ENCODE measurements around the gene HOXD12.

The HOXD12 gene, protein sequence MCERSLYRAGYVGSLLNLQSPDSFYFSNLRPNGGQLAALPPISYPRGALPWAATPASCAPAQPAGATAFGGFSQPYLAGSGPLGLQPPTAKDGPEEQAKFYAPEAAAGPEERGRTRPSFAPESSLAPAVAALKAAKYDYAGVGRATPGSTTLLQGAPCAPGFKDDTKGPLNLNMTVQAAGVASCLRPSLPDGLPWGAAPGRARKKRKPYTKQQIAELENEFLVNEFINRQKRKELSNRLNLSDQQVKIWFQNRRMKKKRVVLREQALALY

DNA sequence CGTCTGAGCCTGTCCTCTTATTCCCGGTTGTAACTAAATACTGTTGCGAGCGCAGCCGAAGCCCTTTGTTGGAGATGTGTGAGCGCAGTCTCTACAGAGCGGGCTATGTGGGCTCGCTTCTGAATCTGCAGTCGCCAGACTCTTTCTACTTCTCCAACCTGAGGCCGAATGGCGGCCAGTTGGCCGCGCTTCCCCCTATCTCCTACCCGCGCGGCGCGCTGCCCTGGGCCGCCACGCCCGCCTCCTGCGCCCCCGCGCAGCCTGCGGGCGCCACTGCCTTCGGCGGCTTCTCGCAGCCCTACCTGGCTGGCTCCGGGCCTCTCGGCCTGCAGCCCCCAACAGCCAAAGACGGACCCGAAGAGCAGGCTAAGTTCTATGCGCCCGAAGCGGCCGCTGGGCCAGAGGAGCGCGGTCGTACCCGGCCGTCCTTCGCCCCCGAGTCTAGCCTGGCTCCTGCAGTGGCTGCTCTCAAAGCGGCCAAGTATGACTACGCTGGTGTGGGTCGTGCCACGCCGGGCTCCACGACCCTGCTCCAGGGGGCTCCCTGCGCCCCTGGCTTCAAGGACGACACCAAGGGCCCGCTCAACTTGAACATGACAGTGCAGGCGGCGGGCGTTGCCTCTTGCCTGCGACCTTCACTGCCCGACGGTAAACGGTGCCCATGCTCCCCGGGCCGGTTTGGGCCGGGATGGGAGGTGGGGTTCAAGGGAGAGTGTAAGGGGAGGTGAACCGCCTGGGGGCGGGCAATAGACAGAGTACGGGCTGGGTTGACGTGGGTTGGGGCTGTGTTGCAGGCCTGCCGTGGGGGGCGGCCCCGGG lies at the start of gene HOXD12:
TSS of gene HOXD12 (plus strand) at position 68 of the 819 bp plus-strand sequence. CDS start at position 75, 7 bp downstream.
- in situ Hi-C loops (cut with MboI; ENCODE audit: low pct_unique_long_range_greater_than_20kb, low sequenced_read_pairs): loop anchor here (25.0 kb wide), 2 partner anchors 413 to 738 kb away; no protein-coding TSS in a partner anchor
- no peak for DNase-seq

DNA sequence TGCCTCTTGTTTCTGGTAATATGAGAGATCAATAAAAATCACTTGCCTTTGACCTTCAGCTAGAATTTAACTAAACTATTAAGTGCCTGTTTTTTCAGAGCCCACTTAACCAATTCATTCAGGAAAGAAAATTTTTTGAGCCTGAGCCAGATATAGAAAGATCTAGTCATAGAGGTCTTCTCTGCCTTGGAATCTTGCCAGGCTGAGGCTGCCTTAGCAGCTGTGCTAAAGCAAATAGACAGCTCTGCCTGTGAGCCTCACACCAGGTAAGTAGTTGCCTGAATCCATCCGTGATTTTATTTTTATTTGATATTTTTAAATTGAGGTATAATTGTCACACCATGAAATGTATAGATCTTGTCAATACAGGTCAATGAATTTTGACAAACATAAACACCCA lies 43.2 kb upstream of the HOXD12 start:
- DNase-seq: no peak
- in situ Hi-C loops (cut with MboI; ENCODE audit: low pct_unique_long_range_greater_than_20kb, low sequenced_read_pairs): no loop called here

DNA sequence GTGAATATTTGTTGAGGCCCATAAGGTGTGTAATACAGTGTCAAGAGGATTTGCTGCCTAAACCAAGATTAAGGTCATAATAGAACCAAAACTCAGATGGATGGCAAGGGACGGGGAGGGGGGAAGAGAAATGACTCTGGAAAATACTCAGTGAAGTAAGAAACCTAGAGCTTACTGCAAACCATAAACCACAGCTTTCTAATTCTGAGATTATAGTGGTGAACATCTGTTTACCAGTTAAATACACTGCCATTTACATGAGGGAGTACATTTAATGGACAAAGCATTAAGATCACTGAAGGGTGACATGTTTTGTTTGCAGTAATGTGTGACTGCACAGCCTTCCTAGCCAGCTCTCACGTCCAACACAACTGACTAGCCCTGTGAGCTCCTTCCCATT lies 35.6 kb upstream of the HOXD12 start:
- in situ Hi-C loops (cut with MboI; ENCODE audit: low pct_unique_long_range_greater_than_20kb, low sequenced_read_pairs): no loop called here
- DNase-seq: no peak

DNA sequence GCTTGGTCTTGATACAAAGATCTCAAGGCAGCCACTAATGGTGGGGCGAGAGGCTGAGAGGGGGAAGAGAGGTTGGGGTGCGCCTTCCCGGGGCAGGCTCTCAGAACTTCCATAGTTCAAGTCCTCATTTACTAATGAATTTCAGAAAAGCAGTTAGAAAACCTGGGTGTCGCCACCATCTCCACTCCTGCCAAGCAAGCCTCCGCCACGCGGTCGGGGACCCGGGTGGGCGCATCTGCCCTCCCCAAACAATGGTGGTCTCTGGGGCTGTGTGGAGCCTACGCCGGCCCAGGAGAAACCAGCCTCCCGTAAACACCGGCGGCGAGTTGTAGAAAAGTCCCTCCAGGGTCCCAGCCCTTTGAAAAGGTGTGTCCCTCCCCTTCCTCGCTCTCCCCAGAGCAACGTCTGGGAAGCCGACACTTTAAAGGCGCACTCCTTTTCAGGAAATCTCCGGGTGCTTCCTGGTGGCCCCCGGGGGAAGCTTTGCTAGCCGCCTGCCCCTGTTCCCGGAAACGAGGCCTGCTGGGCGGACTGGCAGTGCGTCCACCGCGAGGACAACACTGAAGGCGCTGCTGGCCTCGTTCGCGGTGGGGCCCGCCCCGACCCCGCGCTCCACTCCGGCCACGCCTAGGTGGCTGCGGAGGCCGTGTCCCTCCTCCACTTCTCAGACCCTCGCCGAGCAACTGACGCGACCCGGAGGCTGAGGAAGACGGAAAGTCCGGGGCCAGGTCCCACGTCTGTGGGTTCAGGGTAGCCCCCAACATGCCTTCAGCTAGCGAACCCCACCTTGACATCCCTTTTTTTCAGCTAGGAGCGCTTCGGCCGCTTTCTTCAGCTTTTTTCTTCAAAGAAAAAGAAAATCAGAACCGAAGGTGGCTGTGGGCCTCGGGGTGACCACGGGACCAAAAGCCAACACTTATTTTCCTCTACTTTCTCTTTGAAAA lies 32.7 kb upstream of the HOXD12 start:
- DNase-seq: no peak
- in situ Hi-C loops (cut with MboI; ENCODE audit: low pct_unique_long_range_greater_than_20kb, low sequenced_read_pairs): no loop called here

DNA sequence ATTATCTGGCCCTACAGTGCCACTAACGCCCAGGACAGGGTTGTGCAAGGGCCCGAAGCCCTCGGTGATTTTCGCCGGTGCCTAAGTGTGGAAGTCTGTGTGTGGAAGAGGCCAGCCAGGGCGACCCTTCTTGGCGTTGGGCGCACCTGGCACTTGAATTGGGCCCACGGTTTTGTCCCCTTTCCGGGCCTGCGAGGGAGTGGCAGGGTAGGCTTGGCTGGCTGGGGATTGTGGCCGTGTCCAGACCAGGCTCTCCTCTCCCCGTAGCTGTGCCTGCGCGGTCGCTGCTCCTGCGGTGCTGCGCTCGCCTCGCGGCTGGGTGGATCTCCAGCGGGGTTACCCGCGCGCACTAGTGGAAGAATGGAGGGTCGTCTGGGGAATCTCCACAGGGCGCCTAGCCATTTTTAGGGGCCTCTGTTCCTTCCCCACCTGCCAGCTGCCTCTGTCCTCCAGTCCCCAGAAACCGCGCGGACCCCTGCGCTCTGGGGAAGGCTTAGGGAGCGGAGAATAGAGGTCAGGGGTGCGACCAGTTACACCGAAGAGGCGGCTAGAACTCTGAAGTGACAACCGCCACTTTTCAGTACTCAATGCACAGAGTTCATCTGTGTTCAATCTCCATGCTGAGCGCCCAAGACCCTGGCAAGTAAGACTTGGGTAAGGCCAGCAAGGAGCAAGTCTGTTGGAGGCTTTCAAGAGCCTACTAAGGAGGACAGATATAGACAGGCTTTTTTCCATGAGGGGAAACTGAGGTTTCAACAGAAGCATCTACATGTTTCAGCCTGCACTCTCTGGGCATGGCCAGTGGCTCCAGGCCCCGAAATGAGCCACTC lies 31.8 kb upstream of the HOXD12 start:
- in situ Hi-C loops (cut with MboI; ENCODE audit: low pct_unique_long_range_greater_than_20kb, low sequenced_read_pairs): no loop called here
- DNase-seq: no peak

DNA sequence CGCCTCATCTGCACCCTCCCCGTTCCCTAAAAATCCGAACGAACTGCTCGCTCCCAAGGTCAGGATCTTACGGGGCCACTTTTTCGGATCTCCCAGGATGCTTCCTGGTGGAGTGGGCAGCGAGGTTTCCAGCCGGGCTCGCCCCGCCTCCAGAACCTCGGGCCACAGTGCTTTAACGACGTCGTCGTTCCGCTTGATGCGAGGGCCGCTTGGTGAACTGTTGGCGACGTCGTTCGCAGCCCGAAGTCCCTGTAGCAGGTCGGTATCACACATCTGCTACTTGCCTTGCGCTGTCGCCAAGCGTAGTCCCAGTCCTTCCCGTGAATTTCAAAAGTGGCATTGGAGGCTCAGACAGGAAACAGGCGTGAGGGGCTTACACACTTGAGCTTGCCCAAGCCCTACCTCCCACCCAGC lies 31.2 kb upstream of the HOXD12 start:
- in situ Hi-C loops (cut with MboI; ENCODE audit: low pct_unique_long_range_greater_than_20kb, low sequenced_read_pairs): no loop called here
- DNase-seq: no peak

DNA sequence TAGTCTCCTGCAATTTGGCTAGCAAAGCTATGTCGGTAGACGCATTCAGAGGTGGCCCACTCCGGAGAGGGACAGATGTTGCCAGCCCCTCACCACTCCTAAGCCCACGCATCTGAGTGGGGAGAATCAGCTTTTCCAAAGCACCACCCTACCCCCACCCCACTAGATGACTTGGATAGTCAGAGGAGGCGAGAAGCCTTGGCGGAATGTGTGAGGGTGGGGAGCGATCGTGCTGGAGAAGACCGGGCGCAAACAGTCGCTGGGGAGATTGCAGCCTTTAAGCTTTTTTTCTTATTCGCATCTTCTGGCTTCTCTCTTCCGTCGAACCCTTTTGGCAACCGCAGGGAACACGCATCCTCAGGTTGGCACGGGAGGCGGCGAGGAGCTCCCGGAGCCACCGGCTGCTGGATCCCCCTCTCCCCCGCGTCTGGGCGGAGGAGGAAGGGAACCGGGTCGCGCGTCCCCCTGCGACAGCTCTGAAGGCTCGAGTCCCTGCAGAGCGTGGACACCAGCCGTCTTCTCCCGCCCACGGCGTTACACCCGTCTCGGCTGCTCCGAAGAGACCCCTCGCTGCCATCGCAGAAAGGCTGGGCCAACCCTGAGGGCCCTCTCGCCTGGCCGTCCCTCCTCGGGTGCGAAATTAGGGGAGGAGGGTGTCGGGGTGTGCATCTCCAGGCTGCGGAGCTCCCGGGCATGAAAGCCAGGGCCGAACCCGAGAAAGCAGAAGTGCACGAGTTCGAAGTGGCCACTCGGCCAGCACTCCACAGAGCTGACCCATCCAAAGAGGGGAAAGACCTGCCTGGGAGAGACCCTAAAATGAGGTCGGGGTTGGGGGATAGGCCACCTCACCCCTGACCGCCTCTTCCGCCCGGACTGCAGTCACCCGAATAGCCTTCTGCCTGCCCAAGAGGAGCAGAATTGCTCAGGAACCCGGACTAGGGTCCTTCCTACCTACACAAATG lies 28.0 kb upstream of the HOXD12 start:
- no peak for DNase-seq
- in situ Hi-C loops (cut with MboI; ENCODE audit: low pct_unique_long_range_greater_than_20kb, low sequenced_read_pairs): no loop called here

DNA sequence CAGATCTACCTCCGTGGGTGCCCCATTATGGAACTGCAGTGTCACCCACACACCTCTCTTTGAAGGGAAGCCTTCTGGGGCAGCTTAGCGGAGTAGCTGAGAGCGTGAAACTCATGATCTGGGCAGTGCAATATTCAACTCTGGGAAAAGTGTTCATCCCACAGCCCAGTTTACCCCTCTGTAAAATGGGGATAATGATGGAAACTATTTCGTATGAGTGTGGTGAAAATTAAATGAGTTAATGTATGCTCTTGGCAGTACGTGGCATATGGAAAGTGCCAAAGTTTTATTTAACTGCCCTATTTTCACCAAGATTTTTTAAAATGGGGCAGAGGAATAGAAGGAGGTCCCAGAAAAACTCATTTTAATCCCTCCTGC lies 27.3 kb upstream of the HOXD12 start:
- in situ Hi-C loops (cut with MboI; ENCODE audit: low pct_unique_long_range_greater_than_20kb, low sequenced_read_pairs): no loop called here
- DNase-seq: no peak

DNA sequence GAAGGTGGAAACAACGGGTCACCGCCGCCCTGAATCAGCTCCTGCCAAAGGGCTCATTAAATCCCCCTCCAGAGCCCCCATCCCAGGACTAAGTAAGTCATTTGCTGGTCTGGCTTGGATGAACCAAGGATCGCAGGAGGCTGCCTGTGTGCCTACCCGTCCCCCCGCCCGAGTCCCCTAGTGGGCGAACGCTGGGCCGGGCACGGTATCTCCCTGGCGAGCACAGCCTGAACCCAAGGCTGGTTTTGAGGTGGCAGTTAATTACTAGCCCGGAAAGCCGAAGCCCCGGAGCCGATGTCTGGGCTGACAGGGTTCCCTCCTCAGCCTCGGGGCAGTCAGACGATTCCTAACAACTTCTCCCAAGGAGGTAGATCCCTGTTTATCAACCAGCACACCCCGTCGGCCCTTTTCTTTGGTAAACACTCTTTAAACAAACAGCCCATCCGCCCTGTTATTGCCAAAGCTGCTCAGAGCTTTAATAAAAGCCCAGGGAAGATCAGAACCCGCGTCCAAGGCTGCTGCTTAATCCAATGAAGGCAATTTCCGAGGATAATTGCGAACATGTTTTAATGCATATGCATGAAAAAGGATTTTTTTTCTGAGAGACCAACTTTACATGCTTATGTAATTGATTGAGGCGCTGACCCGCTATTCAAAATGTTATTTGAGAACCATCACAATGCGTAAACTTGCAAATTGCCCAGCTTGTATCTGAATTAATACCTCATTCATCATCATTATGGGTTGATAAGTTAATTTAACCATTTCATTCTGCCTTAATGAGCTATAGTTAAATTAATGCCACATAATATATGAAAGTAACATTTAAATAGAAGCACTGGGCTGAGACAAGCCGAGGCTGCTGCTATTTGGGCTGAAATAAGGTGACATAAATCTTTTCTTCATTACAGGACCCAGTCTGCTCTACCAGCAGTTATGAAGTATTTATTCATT lies 26.4 kb upstream of the HOXD12 start:
- in situ Hi-C loops (cut with MboI; ENCODE audit: low pct_unique_long_range_greater_than_20kb, low sequenced_read_pairs): no loop called here
- no peak for DNase-seq

DNA sequence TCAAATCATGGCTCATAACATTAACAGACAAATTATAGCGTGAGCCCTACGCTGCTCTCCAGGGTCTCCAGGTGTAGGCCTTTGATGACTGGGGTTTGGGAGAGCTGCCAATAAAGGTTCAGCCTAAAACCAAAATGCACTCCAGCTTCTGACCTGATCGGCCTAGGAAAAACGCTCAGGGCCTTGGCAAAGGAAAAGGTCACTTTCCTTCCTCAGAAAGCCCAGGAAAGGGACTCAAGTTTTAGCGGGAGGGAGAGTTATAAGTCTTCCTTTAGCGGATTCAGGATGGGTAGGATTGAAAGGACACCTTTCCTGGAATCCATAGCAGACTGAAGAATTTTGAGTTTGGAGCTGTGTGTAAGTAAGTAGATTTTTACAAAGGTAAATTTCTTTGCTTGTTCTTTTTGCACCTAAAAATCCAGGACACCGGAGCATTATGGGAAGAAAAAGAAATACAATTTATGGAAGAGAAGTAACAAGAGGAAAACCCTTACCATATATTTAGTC lies 24.6 kb upstream of the HOXD12 start:
- DNase-seq: no peak
- in situ Hi-C loops (cut with MboI; ENCODE audit: low pct_unique_long_range_greater_than_20kb, low sequenced_read_pairs): loop anchor here (25.0 kb wide), 2 partner anchors 388 to 713 kb away; no protein-coding TSS in a partner anchor

DNA sequence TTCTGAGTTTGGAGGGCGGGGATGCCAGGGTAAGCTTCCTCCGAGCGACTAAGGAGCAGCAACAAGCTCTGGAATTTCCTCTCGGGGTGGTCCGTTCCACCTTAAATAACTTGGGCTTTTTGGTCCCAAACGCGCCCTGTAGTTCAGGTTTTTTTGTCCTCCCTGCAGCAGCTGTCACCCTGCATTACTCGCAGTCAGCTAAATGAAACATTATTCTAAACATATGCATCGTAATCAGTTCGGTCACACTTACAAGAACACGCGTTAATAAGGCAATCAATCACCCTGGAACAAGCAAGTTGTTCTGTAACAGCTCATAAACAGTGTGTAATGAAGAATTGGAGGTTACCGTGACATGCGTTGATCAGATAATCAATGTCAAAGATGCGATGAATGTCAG lies 24.1 kb upstream of the HOXD12 start:
- in situ Hi-C loops (cut with MboI; ENCODE audit: low pct_unique_long_range_greater_than_20kb, low sequenced_read_pairs): loop anchor here (25.0 kb wide), 2 partner anchors 388 to 713 kb away; no protein-coding TSS in a partner anchor
- DNase-seq: no peak

DNA sequence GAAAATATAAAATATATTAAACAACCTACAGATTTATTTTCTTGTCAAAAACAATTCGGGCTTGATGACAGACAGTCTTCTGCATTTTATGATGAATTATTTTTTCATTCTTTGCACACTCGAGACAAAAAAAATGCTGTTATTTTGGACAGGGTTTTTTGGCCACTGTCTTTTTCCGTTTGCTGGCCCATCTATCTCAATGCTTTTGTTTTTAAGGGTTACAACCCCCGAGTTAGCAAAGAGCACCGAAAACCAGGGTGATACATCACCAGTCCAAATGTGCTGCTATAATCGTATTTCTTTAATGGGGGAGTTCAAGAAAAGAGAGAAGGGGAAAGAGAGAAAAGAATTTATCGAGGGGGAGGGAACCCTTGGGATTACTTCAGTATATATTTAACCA lies 23.5 kb upstream of the HOXD12 start:
- no peak for DNase-seq
- in situ Hi-C loops (cut with MboI; ENCODE audit: low pct_unique_long_range_greater_than_20kb, low sequenced_read_pairs): loop anchor here (25.0 kb wide), 2 partner anchors 389 to 714 kb away; no protein-coding TSS in a partner anchor

DNA sequence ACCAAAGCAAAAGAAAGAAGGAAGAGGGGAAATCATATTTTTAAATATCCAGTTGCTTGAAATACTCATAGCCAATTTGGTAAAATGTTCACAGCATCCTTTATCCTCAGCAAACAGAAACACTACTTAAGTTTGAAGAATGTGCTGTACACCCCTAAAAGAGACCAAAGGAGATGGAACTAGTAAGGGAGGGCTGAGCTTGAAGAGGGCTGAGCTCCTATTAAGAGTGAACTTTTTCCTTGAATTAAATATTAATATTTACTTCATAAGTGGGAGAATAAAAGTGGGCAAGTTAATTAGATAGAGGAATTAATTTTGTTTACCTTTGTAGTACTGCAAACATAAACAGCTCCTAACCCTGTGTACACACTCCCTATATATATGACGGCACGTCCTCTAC lies 22.8 kb upstream of the HOXD12 start:
- DNase-seq: no peak
- in situ Hi-C loops (cut with MboI; ENCODE audit: low pct_unique_long_range_greater_than_20kb, low sequenced_read_pairs): loop anchor here (25.0 kb wide), 2 partner anchors 389 to 714 kb away; no protein-coding TSS in a partner anchor

DNA sequence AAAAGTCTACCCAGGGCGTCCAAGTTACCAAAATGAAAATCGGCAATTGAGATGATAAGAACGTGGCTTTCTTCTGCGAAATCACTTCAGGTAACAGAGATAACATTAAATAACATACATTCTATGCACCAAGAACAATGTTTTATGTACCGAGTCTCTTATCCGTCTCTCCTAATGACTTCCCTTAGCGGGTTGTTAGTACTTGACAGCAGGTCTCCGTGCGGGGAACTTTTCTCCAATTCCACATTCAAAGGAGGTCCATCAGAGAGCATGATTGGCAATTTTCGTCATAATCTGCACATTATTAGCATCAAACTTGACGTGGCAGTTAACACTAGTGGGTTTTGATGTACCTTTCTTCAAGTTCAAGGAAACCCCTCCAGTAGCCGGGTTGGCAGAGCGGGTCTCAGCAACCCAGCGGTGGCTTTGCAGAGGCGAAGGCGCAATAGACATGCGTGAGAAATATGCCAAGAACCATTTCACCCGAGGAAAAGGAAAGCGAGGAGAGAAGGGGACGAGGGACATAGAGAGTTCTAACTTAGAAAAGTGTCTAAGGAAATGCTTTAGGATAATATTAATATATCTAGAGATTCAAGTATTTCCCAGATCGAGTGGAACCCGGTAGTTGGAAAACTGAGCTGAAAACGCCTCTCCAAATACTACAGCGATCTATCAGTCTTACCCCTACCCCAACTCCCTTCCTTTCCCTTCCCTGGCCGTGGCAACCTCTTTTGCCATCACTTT lies 20.9 kb upstream of the HOXD12 start:
- no peak for DNase-seq
- in situ Hi-C loops (cut with MboI; ENCODE audit: low pct_unique_long_range_greater_than_20kb, low sequenced_read_pairs): loop anchor here (25.0 kb wide), 2 partner anchors 391 to 716 kb away; no protein-coding TSS in a partner anchor

DNA sequence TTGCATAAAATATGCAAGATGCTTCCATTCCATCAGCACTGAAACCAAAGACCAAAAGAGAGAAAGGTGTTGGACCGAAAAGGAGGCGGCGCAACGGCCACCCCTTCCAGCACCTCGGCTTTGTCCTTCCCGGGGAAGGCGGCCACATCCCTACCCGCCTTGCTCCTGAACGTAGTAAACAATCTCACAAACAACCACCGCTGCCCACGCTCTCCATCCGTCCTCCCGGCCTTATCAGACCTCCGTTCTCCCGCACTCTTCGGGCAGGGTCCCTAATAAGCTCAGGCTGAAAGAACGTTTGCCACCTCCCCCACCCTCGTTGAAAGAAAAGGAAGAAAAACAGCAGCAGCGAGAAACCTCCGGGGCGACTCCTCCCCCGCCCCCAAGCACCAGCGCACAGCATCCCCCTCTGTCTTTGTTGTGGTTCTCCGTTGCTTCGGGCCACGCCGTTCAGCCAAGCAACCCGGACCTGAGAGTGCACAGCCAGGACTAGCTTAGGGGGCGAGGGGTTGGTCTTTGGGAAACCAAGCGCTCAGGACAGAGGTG lies 20.2 kb upstream of the HOXD12 start:
- in situ Hi-C loops (cut with MboI; ENCODE audit: low pct_unique_long_range_greater_than_20kb, low sequenced_read_pairs): loop anchor here (25.0 kb wide), 2 partner anchors 392 to 717 kb away; no protein-coding TSS in a partner anchor
- DNase-seq: no peak

All from KBM-7 (cell line).